NCI-H2171 (cell line): ENCODE results near the gene RNF141.

Experiments used
- DNase-seq: peaks from one replicate; lab custom pipeline; 2025; lab: John Stamatoyannopoulos, UW

The RNF141 gene, protein sequence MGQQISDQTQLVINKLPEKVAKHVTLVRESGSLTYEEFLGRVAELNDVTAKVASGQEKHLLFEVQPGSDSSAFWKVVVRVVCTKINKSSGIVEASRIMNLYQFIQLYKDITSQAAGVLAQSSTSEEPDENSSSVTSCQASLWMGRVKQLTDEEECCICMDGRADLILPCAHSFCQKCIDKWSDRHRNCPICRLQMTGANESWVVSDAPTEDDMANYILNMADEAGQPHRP

DNA sequence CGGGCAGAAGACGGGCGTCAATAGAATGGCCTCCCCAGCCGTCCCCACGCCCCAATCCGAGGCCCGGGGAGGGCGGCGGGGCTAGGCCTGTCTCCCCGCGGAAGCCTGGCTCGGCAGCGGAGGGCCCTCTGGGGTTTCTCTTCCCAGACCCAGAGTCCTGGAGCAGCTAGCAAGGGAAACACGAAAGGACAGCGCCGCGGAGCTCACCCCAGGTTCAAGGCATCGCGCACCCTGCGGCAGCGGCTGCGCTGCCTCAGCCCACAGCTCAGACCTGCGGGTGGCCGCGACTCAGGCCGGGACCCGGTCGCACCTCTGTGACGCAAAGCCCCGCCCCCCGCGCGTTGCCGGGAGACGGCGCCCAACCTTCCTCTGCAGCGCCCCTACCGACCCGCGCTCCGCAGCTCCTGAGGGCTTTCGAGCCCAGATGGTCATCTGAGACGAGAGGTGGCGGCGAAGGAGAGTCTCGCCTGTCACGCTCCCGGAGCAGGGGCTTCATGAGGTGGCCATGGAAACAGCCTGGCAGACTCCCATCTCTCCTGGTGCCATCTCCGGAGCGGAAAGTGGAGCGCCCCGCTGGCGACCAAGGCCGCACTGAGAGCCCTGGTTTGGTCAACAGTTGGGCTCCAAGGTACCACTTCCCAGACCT, at the start of gene RNF141:
RNF141 (minus strand) TSS at position 273 of the 646 bp plus-strand sequence. CDS start 7,029 bp downstream, outside the sequence.
- peak; percentile 86 for DNase-seq

DNA sequence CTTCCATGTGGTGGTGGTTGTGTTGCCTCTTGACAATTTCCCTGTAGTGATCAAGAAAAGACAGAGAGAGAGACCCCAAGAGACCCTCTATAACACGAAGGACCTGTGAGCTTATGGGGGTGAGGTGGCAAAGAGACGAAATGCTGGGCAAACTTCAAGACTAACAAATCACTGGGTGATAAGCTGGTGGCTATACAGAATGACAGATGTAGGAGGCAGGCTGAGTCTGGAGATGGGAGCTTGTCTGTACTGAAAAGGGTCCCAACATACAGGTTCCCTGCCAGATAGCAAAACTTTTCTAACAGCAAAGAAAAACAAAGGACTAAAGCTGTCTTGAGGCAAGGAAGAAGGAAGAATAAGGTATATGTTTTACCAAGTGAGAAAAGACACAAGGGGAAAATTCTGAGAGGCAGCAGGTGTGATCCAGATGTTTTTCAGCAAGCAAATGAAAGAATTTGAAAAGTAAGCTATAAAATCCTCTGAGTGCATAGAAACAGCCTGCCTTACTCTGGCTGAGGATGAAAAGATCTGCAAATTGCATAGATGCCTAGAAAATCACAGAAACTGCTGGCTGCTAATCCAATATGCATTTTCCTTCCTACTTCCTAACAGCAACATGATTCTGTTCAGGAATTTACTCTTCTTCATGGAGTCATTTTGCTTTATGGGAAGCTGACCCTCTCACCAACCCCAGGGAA, 49.4 kb upstream of the RNF141 start:
- DNase-seq = no peak

DNA sequence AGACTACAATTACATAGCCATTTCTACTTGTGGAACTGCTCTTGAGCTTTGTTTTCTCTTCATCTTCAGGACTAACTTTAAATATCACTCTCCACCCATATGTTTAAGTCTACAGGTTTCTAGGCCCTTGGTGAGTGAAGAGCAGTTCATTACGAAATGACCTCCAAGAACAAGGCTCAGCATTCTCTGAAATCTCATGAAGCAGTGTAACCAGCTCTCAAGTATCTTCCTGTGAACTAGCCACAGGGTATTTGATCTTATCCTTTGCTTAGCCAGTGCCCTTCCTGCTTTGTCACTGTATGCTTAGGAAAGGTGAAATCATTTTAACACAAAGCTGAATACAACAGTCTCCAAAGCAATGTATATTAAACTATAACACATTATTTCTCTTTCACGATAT, 47.9 kb upstream of the RNF141 start:
- no peak for DNase-seq

DNA sequence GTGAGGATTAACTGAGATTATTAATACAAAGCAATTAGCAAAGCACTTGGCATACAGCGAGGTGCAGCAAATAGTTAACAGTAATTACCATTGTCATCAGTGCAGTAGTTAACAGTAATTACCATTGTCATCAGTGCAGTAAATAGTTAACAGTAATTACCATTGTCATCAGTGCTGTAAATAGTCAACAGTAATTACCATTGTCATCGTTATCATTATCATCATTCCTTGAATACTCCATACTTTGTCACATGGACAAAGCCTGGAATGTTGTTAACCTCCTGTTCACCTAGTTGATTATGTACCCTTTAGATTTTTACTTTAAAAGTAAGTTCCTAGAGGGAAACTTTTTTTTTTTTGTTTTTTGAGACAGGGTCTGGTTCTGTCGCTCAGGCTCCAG, 47.0 kb upstream of the RNF141 start:
- DNase-seq = no peak

DNA sequence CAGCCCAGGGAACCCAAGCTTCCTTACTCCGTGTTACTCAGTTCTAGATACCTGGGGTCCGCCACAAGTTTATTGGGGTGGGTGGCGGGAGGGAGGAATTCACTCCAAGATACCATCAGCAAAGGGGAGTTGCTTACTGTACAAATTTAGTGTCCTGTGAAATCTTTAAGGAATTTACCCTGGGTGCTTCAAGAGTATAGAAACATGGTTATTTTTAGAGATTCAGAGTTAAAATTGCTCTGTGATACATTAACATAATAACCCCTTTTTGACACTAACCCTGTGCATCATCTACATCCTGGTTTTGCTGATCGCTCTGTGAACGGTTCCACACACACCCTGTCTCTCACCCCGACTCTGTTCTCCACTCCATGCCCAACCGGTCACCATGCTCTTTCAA, 46.4 kb upstream of the RNF141 start:
- no peak for DNase-seq

DNA sequence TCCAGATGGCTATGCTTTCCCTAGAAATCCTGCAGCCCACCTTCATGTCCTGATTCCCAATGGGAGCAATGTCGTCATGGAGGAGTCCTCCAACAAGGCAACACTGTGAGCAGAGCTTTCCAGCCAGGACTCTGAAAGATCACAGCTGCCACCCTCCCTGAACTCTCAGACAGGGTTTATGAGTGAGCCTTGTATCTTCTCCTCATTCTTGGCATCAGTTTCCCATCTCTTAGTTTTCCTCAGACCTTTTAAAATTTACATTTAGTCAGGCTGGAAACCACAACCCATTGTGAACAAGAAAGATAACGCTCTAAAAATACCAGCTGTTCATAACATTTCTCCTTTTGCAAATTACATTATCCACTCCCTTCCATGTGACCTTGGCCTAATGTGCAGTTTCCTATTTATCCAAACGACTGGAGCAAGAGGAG, 43.1 kb upstream of the RNF141 start:
- no peak for DNase-seq

DNA sequence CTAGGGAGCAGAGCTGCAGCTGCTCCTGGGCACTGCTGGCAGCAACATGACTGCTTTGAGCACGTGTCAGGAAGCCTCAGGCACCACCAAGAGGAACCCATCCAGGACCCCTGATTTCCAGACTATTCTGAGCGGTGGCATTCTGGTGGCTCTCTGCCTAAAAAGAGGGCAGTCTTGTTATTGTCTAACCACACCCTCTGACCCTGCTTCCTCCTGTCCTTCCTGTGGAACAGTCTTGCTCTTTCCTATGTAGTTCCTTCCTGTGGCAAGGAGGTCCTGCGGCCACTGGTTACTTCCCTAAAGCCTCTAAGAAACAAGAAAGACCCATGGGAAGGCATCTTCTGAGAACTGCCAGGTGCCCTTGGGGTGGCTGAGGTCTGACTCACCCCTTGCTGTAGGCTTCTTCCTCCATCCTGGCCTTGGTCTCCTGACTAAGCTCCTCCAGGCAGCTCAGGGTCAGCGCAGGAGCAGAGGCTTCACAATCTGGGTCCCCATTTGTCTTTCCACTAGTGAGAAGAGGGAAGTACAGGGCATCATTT, 40.6 kb upstream of the RNF141 start:
- no peak for DNase-seq

DNA sequence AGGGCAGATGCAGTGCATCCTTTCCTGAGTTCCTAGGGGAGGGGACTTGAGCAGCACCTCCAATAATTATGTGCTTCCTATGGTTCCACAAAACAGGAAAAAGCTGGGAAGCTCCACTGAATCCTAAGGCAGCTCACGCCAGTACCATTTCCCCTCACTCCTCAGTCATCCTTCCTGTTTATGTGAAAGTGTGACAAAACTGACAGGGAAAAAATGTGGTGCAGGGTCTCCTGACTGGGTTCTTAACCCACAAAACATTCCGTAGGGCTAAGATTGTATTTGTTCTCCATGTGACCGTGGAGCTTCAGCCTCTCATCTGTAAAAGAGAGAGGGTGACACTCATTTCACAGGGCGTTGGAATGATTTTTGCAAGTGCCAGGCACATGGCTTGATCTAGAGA, 39.6 kb upstream of the RNF141 start:
- DNase-seq = no peak

DNA sequence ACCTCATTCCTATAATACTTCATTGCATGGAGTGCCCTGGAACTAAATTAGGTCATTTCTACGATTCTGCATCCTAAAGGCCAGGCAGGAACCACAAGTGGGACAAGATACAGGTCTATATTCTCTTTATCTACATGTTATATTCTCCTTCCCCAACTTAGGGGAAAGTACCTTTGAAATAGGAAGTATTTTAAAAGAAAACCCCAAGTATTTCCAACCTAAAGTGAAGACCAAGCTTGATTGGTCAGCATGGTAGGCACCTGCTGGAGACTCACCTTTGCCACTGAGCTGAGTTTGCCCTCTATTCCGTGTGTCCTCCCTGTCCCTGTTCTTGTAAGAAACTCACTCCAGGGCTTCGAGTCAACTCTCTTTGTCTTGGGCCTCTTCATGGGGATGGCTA, 38.7 kb upstream of the RNF141 start:
- DNase-seq = no peak

DNA sequence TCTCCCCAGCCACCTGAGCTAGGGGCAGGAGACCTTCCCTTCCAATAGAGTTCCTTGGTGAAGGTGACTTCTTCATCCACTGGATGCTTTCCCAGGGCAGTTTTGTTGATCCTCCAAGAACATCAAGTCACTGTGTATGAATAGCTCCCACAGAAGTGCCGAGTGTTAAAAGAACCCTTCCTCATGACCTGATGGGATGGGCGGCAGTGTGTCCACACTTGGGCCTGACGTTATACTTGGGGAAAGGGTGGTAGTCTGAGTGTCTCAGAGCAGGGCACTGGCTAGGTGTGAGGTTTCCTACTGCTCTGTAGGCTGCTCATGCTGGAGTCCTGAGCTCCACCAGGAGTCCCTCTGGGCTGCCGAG, 35.0 kb upstream of the RNF141 start:
- DNase-seq = no peak

DNA sequence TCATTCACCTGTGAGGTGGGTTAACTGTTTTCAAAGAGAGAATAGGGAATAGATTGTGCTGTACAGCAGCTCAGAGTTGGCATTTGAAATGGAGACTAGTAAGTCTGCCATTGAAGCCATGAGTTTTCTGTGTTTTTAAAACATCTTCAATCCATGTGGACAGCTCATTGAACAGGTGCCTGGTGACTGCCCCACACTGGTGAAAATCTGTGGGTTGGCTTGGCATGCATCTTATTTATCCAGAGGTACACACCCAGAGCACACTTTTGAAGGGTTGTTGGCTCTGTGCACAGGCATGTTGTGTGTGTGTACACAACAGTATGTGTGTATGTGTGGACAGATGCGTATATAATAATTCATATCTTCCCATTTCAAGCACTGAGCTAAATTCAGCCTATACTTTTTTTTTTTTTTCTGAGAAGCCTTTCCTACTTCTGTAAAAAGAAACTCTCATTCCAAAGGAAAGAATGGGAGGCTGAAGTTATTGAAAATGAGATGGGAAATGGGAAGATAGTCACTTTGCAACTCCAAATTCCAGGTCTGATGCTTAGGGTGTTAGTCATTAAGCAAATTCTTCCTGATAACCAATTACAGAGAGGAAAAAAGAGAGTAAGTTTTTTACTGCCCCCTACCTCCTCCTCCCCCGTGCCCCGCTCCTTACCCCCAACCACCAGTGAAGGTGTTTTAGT, 34.5 kb upstream of the RNF141 start:
- DNase-seq = no peak

DNA sequence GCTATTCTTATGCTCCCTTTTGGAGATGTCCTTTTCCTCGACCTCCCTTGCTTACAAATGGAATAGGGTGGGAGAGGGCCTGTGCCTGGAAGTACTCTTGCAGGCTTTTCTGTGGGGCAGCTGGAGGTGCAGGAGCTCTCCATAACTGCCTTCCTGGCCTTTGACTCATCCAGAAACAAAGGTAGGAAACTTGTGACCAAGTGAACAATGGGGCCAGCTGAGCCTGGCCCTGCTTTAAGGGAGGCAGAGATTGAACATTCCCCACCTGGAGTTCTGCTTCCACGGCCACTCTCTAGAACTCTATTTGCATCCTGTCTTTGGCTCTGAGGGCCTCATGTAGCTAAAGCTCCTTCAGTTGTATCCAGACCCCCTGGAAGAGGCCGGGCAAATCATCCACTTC, 32.6 kb upstream of the RNF141 start:
- no peak for DNase-seq

DNA sequence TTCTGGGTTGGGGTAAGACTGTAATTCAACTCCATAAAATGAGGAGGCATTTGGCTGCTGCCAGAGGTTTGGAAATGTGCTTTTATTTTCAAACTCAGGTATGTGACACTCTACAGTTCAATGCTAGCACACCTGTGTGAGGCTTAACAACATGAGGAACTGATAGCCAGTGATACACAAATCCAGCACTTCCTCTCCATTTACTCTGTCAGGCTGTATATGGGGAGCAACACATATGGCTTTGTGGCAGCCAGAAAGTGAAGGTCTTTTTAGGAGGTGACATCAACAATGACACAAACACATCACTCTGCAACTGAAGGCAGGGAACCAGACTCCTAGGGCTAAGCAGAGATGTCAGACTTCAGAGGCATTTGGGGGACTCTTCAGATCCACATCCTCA, 32.0 kb upstream of the RNF141 start:
- no peak for DNase-seq

DNA sequence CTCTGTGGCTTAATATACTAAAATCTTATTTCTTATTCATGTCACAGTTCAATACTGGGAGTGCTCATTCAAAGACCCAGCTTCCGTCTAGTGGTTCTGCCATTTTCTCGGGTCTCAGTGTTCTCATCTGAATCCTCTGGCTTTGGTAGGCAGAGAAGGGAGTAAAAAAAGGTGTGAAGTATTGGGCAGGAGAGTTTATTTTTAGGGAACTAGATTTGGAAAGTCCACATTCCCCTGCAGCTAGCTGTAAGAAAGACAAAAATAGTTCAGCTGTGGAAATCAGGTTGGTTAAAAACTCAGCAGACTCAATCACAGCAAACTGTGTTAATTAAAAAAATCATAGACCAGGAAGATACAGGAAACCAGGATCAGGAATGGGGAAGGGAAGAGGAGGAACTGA, 31.5 kb upstream of the RNF141 start:
- no peak for DNase-seq

DNA sequence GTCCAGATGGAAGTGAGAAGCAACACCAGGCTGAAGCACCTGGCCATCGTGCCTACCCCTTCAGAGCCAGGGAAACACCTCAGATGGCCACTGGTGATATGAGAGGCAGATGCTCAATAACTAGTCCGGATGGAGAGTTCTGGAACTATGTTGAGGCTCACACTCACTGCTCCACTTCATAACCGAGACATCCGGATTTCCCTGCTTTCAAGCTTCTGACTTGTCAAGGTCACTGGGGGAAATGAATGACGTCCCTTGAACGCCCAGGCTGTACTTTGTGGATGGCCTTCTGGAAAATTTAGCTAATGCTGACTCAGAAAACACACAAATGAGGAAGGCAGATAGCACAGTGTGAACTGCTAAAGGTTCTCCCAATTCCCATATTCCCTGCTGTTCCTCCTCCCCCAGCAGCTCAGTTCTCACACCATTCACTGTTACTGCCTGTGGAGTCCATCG, 27.5 kb upstream of the RNF141 start, which contains the start of gene LYVE1:
LYVE1 (minus strand) TSS at position 180 of the 456 bp plus-strand sequence; CDS start at position 47, 133 bp downstream.
- DNase-seq = no peak

DNA sequence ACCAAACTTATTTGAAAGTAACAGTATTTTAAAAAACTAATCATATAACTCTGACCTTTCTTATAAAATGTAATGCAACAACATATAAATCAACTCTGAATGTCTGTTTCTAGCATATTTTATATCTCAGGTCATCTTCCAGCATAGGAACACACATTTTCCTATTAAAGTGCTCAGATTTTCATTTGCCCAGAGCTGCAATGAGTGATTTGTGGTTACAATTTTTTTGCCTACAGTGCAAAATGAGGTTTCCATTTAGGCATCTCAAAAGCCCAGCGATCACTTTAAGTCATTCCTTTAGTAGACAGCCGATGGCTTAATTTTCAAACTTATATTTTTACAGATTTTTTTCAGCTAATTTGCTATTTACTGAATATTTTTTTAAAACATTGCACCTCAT, 26.5 kb upstream of the RNF141 start:
- no peak for DNase-seq

DNA sequence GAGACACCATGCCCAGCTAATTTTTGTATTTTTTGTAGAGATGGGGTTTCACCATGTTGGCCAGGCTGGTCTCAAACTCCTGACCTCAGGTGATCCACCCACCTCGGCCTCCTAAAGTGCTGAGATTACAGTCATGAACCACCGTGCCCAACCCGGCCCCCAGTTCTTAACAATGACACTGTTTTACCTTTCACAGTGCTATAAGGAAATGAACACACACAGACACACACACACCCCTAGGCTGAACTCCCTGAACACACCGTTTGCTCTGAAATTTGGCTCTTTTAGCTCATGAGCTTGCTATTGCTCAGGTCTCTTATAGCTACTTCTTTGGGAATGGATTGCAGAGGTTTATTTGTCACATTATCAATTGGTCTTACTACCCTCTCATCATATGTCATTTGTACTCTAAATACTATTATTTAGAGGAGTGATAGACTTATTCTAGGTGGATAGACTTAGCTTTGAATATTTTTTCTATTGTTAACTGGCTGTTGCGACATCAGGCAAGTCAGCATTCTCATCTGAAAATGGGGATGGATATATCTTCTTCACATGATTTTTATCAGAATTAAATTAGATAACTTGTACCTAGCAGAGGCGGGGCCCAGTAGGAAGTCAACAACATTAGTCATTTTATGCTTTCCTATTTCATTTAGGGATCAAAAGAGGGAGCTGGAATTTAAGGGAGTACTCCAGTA, 25.4 kb upstream of the RNF141 start:
- no peak for DNase-seq

DNA sequence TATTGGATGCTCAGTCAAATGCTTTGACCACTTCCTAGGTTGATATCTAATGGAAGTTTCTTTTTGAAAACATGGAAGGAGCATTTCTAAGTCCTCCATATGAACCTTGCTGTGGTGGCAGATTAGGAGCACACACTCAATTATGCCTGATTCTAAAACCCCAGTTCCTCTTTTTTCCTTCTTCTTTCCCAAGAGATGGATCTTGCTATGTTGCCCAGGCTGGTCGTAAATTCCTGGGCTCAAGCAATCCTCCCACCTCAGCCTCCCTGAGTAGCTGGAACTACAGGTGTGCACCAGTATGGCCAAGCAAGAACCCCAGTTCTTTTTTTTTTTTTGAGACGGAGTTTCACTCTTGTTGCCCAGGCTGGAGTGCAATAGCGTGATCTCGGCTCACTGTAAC, 24.5 kb upstream of the RNF141 start:
- no peak for DNase-seq

DNA sequence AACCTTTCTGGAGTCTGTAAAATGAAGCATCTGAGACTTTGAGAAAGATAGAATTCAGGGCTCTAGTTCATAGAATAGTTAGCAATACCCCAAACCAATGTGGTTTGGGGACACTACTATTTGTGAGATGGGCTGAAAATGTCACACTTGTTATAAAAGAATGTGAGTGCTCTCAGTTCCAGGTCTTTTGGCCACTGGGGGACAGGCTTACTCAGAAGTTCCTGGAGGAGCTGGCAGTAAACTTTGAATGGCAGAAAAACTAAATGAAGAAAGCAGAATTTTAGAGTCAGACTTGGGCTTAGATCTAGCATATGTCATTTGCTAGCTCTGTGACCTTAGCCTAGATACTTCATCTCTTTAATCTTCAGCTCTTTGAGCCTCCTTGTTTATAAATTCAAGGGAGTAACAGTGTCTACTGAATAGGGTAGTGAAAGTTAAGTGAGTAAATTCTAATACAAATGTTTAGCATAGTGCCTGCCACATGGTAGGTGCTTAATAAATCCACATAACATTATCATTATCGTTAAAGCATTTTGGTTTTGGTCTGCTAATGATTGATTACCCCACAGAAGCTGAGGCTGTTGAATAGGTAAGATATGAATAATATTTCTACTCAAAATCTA, 23.8 kb upstream of the RNF141 start:
- no peak for DNase-seq

DNA sequence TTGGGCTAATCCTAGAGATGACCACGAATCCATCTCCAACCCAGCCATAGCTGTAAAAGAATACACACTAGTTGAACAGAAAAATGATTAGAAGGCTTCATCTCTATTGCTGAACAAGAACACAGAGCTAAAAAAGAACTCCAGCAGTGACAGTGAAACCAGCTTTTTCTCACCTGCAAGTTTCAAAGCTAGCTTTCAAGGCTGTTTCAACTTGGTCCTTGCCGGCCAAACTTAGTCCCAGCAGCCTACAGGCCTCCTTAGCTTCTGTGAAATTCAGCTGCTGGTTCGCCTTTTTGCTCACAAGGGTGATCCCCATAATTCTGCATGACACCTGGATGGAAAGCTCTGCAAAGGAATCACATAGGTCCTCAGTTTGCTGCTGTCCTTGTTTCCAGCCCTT, 23.0 kb upstream of the RNF141 start:
- DNase-seq = no peak

DNA sequence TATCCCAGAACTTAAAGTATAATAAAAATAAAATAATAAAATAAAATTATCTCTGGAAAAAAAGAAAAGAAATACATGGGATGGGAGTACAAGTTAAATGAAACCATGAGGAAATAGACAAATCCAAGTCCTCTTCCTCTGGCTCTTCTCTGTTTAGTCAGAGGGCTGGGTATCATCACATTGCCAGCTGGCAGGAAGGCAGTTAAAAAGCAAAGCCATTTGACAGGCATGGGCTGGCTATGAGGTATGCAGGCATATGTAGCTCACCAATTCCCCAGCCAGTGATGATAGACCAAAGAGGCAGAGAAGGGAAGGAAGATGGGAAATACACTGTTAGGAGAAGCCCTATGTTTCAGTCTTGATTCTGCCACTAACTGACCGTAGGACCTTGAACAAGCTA, 21.0 kb upstream of the RNF141 start:
- no peak for DNase-seq
